Endometrial microvascular endothelial cells (primary cell): Measurements from ENCODE around the gene DCDC2B. TPM values are rescaled to one million over a fixed set of nuclear protein-coding genes. Genes with fewer than 3 reads are reported as not detected.
"Not testable (repeated sequence)": the region's sequence is repeated elsewhere in the genome, so short reads cannot be mapped to it uniquely, and the experiment has no call there.

Experiments
- in situ Hi-C: cut with HindIII; loops from 2 replicates; pipeline ENCODE4 v1.10.0; 2017; ENCODE audit warnings: low sequenced_read_pairs, low pct_unique_long_range_greater_than_20kb; ENCODE audit errors: inconsistent ontology term
- total RNA-seq: library from RNA; depleted of rRNA; stranded (reverse); fragments of >200 nt; gene quantifications from one replicate; pipeline ENCODE4 v1.2.3, GENCODE V29; 2015; ENCODE audit errors: inconsistent ontology term

Gene DCDC2B
- total RNA-seq: not detected

- in situ Hi-C loops: no loop called here
Measured at GRCh38 chr1:32208891-32209328, at the start of gene DCDC2B. Gene DCDC2B (plus strand): TSS chr1:32209089. CDS start chr1:32209094, 5 bp downstream.

- in situ Hi-C loops: no loop called here
Measured at GRCh38 chr1:32159189-32159588, 49.7 kb upstream of the DCDC2B start.

GRCh38 chr1:32163405-32163804 lies 45.5 kb upstream of the DCDC2B start:
- in situ Hi-C loops: no loop called here

GRCh38 chr1:32165633-32166032 lies 43.3 kb upstream of the DCDC2B start:
- in situ Hi-C loops: not testable (repeated sequence)

- in situ Hi-C loops: no loop called here
Measured at GRCh38 chr1:32170991-32171390, 37.9 kb upstream of the DCDC2B start.

- in situ Hi-C loops: no loop called here
Measured at GRCh38 chr1:32172621-32173245, 36.2 kb upstream of the DCDC2B start.

- in situ Hi-C loops: no loop called here
Measured at GRCh38 chr1:32178380-32179192, 30.3 kb upstream of the DCDC2B start.

GRCh38 chr1:32179193-32179442 lies 29.8 kb upstream of the DCDC2B start:
- in situ Hi-C loops: no loop called here

GRCh38 chr1:32179443-32180185 lies 29.3 kb upstream of the DCDC2B start, which contains the start of gene TXLNA:
Gene TXLNA (plus strand): TSS chr1:32179675. CDS start chr1:32180346, 671 bp downstream.
- in situ Hi-C loops: no loop called here

- in situ Hi-C loops: no loop called here
Measured at GRCh38 chr1:32180186-32181060, 28.5 kb upstream of the DCDC2B start.

- in situ Hi-C loops: no loop called here
Measured at GRCh38 chr1:32181065-32181464, 27.8 kb upstream of the DCDC2B start.

- in situ Hi-C loops: no loop called here
Measured at GRCh38 chr1:32181563-32181962, 27.3 kb upstream of the DCDC2B start.

GRCh38 chr1:32182060-32182459 lies 26.8 kb upstream of the DCDC2B start:
- in situ Hi-C loops: no loop called here

GRCh38 chr1:32184650-32185049 lies 24.2 kb upstream of the DCDC2B start:
- in situ Hi-C loops: no loop called here

- in situ Hi-C loops: no loop called here
Measured at GRCh38 chr1:32186077-32186476, 22.8 kb upstream of the DCDC2B start.

- in situ Hi-C loops: no loop called here
Measured at GRCh38 chr1:32186491-32186890, 22.4 kb upstream of the DCDC2B start.

- in situ Hi-C loops: no loop called here
Measured at GRCh38 chr1:32187850-32188249, 21.0 kb upstream of the DCDC2B start.

GRCh38 chr1:32192220-32192948 lies 16.5 kb upstream of the DCDC2B start:
- in situ Hi-C loops: no loop called here
